HepG2 (cell line): ENCODE data around the gene HPS1. TPM values are rescaled to one million over a fixed set of nuclear protein-coding genes. Genes with fewer than 3 reads are reported as not detected.

Experiments
- ATAC-seq: fragments of 200-7000 bp; cut with Tn5 transposase; 3 replicates; pipeline ENCODE4 v1.9.1; 2020; ENCODE audit warnings: mild to moderate bottlenecking, moderate library complexity
- BruUV-seq: library from RNA; stranded (reverse); fragments of 400-500 nt; replicated peaks from 2 replicates; lab custom pipeline; 2021; lab: Mats Ljungman, UMichigan
- CTCF ChIA-PET: fragments of 300-600 bp; formaldehyde crosslinking; extraction: SDS; loops from one replicate; lab custom pipeline; 2021; ENCODE audit warnings: low total read pairs, inconsistent platforms, low intra/inter-chr PET ratio; lab: Yijun Ruan, JAX
- POLR2A ChIA-PET: fragments of 350-600 bp; sonication (Branson Sonifier 250); formaldehyde crosslinking; loops from one replicate; lab custom pipeline; 2020; ENCODE audit warnings: antibody characterized with exemption, inconsistent platforms; lab: Yijun Ruan, JAX
- DNase-seq: peaks from one replicate; pipeline ENCODE4 v3.0.0-alpha.2; 2015; ENCODE audit warnings: low spot score
- FAIRE-seq: peaks from 3 replicates; lab custom pipeline; 2011; peaks lifted over from hg19 to GRCh38; lab: Jason Lieb, UNC
- H2AFZ ChIP-seq: one replicate; pipeline ENCODE4 v1.6.1; 2011; ENCODE audit warnings: low read length, inconsistent platforms
- H3K27ac ChIP-seq: fragments of 300-600 bp; 3 replicates; pipeline ENCODE4 v1.8.0; 2011; ENCODE audit warnings: mixed run types, mild to moderate bottlenecking, mixed read lengths, low read length, inconsistent platforms; ENCODE audit not compliant: insufficient read depth; ENCODE audit errors: extremely low read length
- H3K27me3 ChIP-seq, 2 experiments: fragments of 200-600 bp in 1 of 2; 2 replicates in 1 of 2; 3 replicates in 1 of 2; pipeline versions ENCODE4 v1.6.0 to v1.8.0; 2011; ENCODE audit warnings: low read length in 2 of 2, mild to moderate bottlenecking in 2 of 2, moderate library complexity in 2 of 2, inconsistent platforms in 1 of 2; ENCODE audit not compliant: insufficient read depth in 2 of 2, control insufficient read depth in 1 of 2
- H3K36me3 ChIP-seq, 2 experiments: fragments of 200-600 bp in 1 of 2; replicated peaks in 1 of 2; 2 replicates in 1 of 2; 3 replicates in 1 of 2; pipeline versions ENCODE4 v1.5.1 to v1.8.0; 2011; ENCODE audit warnings: low read length in 2 of 2, inconsistent platforms in 1 of 2; ENCODE audit not compliant: insufficient read depth in 2 of 2, control insufficient read depth in 1 of 2
- H3K4me1 ChIP-seq: 2 replicates; pipeline ENCODE4 v1.5.1; 2012; ENCODE audit warnings: low read length, inconsistent platforms; ENCODE audit not compliant: insufficient read depth
- H3K4me2 ChIP-seq: 2 replicates; pipeline ENCODE4 v1.6.0; 2011; ENCODE audit warnings: low read depth, low read length, inconsistent platforms
- H3K4me3 ChIP-seq, 3 experiments: fragments of 200-600 bp in 1 of 3; sonication (generic), shearing (Covaris generic) in 1 of 3; replicated peaks in 1 of 3; 2 replicates each; pipeline ENCODE4 v1.5.1; 2011 to 2016; ENCODE audit warnings: low read length in 3 of 3, inconsistent platforms in 2 of 3, low read depth in 2 of 3, mild to moderate bottlenecking in 2 of 3, control low read depth in 1 of 3, mixed read lengths in 1 of 3; ENCODE audit not compliant: insufficient read depth in 1 of 3
- H3K79me2 ChIP-seq: one replicate; pipeline ENCODE4 v1.6.1; 2011; ENCODE audit warnings: low read length, inconsistent platforms; ENCODE audit not compliant: insufficient read depth
- H3K9ac ChIP-seq: 2 replicates; pipeline ENCODE4 v1.6.0; 2011; ENCODE audit warnings: mild to moderate bottlenecking, low read depth, low read length, inconsistent platforms; ENCODE audit not compliant: insufficient read depth
- H3K9me3 ChIP-seq: 2 replicates; pipeline ENCODE4 v1.5.1; 2012; ENCODE audit warnings: mild to moderate bottlenecking, low read length
- H4K20me1 ChIP-seq: 2 replicates; pipeline ENCODE4 v1.6.0; 2011; ENCODE audit warnings: inconsistent platforms, mild to moderate bottlenecking, low read length, moderate library complexity; ENCODE audit not compliant: insufficient read depth
- JUNB ChIP-seq: sonication (generic); formaldehyde crosslinking; IDR thresholded peaks from 2 replicates; pipeline ENCODE4 v1.8.0; 2022; ENCODE audit warnings: missing genetic modification reagents, mild to moderate bottlenecking, borderline replicate concordance
- MTF2 ChIP-seq: sonication (generic); formaldehyde crosslinking; IDR thresholded peaks from 2 replicates; pipeline ENCODE4 v1.5.0; 2020; ENCODE audit warnings: missing genetic modification reagents, borderline replicate concordance
- PAX8 ChIP-seq: sonication (generic); formaldehyde crosslinking; IDR thresholded peaks from 2 replicates; pipeline ENCODE4 v1.8.0; 2022; ENCODE audit warnings: mild to moderate bottlenecking, missing genetic modification reagents, borderline replicate concordance
- PLSCR1 ChIP-seq: sonication (generic); formaldehyde crosslinking; IDR thresholded peaks from 2 replicates; pipeline ENCODE4 v1.5.0; 2020; ENCODE audit warnings: missing genetic modification reagents, mild to moderate bottlenecking, borderline replicate concordance
- ZNF207 ChIP-seq: fragments of 450-650 bp; IDR thresholded peaks from 2 replicates; pipeline ENCODE4 v1.6.1; 2016; ENCODE audit warnings: antibody characterized with exemption, borderline replicate concordance
- ZUFSP ChIP-seq: sonication (generic); formaldehyde crosslinking; IDR thresholded peaks from 2 replicates; pipeline ENCODE4 v1.9.0; 2021; ENCODE audit warnings: missing genetic modification reagents, mild to moderate bottlenecking, borderline replicate concordance
- WGBS: methylation state at CpG from one replicate; pipeline ENCODE4 v1.1.6; 2017; ENCODE audit warnings: low lambda C conversion rate; 5-methylcytosine and 5-hydroxymethylcytosine counted together
- in situ Hi-C: cut with HindIII; loops from 2 replicates; pipeline ENCODE4 v1.10.0; 2017; ENCODE audit warnings: low pct_unique_long_range_greater_than_20kb; ENCODE audit not compliant: extremely low pct_ligation_motif_present
- intact Hi-C: fragments of 100-400 bp; cut with micrococcal nuclease; formaldehyde crosslinking; loops from one replicate; pipeline ENCODE4 v1.10.0; 2022; ENCODE audit not compliant: unreplicated experiment
- polyA plus RNA-seq, 8 experiments: library from polyadenylated mRNA; depleted of rRNA in 3 of 8; stranded (reverse) in 7 of 8; unstranded in 1 of 8; fragments of >200 nt; fragmentation: Illumina TruSeq in 4 of 8; extraction: Trizol in 4 of 8; gene quantifications; 2 replicates each; pipeline versions ENCODE4 v1.2.1 to v1.2.3, GENCODE V29; 2011 to 2016; ENCODE audit warnings: low read depth in 4 of 8, missing spikeins in 1 of 8, mixed read lengths in 1 of 8; ENCODE audit not compliant: insufficient read depth in 1 of 8
- total RNA-seq, 5 experiments: library from RNA; depleted of rRNA; stranded (reverse); fragments of >200 nt; fragmentation: Illumina TruSeq; extraction: Trizol; gene quantifications; 2 replicates each; pipeline ENCODE4 v1.2.3, GENCODE V29; 2016; ENCODE audit warnings: low read depth in 1 of 5

Gene HPS1
- total and polyA plus RNA-seq, 2 of the 13 experiments (the other 11 are each of a cell fraction or from before 2014, with no cell fraction given): 24.6 to 25.8 TPM

GRCh38 chr10:98390406-98390805 lies 56.3 kb downstream of the HPS1 start (continued):
- TF ChIP-seq JUNB (CRISPR knock-in tag) (no peak), PLSCR1 (CRISPR knock-in tag) (no peak), ZUFSP (CRISPR knock-in tag) (no peak), ZNF207 (no peak)
- TF ChIP-seq, all 625 proteins: peak for 0

GRCh38 chr10:98389398-98389797 lies 57.3 kb downstream of the HPS1 start:
- no peak for ATAC-seq
- TF ChIP-seq PAX8 (CRISPR knock-in tag) (no peak), MTF2 (CRISPR knock-in tag) (no peak)
- Histone ChIP-seq H3K79me2 (no peaks in the 10 kb centered on the region), H3K9ac (no peak overlapping the region), H3K4me1 (no peaks in the 10 kb centered on the region), H4K20me1 (no peaks in the 10 kb centered on the region), H3K9me3 (no peaks in the 10 kb centered on the region), H3K27me3 (no peaks in the 10 kb centered on the region), H3K27ac (no peak overlapping the region), H3K36me3 (no peaks in the 10 kb centered on the region), H3K4me3 (no peak overlapping the region), H3K4me2 (no peak overlapping the region), H2AFZ (no peak overlapping the region)
- no peak for DNase-seq
- WGBS: 47% methylated on average over 6 of the region's 6 CpGs
- ChIA-PET POLR2A (no interaction called here), CTCF (no interaction called here)
- no peak for FAIRE-seq
- no TSS peak for BruUV-seq
- in situ Hi-C loops (no loop called here), intact Hi-C loops (no loop called here)
